ENCODE results near the gene OR9Q1. TPM values are rescaled to one million over a fixed set of nuclear protein-coding genes. Genes with fewer than 3 reads are reported as not detected.

OR9Q1 gene
- total RNA-seq, 4 donors from 2014 or later, result not detected

- no peak for ATAC-seq
- 68 to 100% methylated on average over 1 to 2 of the region's 3 CpGs for WGBS, 2 donors (ENCODE audit: low coverage in 1 of 2)
- Histone ChIP-seq H3K4me3 (no peak overlapping the region), H3K4me1 (no peaks in the 10 kb centered on the region), H3K36me3 (no peaks in the 10 kb centered on the region), H3K9me3 (no peaks in the 10 kb centered on the region), H3K27ac (no peak overlapping the region), H3K27me3 (peaks cover 4% of the 10 kb centered on the region)
- TF ChIP-seq POLR2A (IDR thresholded peaks at IDR 0.05) (no peak), EP300 (IDR thresholded peaks at IDR 0.05) (no peak), POLR2AphosphoS5 (IDR thresholded peaks at IDR 0.05) (no peak), CTCF (IDR thresholded peaks at IDR 0.05) (no peak)
These were observed 129.1 kb downstream of the OR9Q1 start for GRCh38 chr11:58152781-58153180.

- Histone ChIP-seq H3K36me3 (no peaks in the 10 kb centered on the region), H3K9me3 (no peaks in the 10 kb centered on the region), H3K27ac (no peak overlapping the region), H3K27me3 (no peaks in the 10 kb centered on the region), H3K4me3 (no peak overlapping the region), H3K4me1 (no peaks in the 10 kb centered on the region)
- WGBS, 2 donors (ENCODE audit: low coverage in 1 of 2), result 68 to 83% methylated on average over 4 of the region's 4 CpGs
- ATAC-seq, result no peak
- TF ChIP-seq POLR2AphosphoS5 (IDR thresholded peaks at IDR 0.05), result no peak
- TF ChIP-seq POLR2A (IDR thresholded peaks at IDR 0.05), result no peak
- no peak for TF ChIP-seq CTCF (IDR thresholded peaks at IDR 0.05)
- TF ChIP-seq EP300 (IDR thresholded peaks at IDR 0.05), result no peak
These were observed 140.7 kb downstream of the OR9Q1 start for GRCh38 chr11:58164389-58164788.

- no peaks in the 10 kb centered on the region for H3K36me3 ChIP-seq
- H3K27me3 ChIP-seq, result no peaks in the 10 kb centered on the region
- H3K4me1 ChIP-seq, result no peaks in the 10 kb centered on the region
- no peak overlapping the region for H3K27ac ChIP-seq
- TF ChIP-seq CTCF (IDR thresholded peaks at IDR 0.05), result no peak
- no peak for TF ChIP-seq EP300 (IDR thresholded peaks at IDR 0.05)
- TF ChIP-seq POLR2A (IDR thresholded peaks at IDR 0.05), result no peak
- TF ChIP-seq POLR2AphosphoS5 (IDR thresholded peaks at IDR 0.05), result no peak
- WGBS, 2 donors (ENCODE audit: low coverage in 1 of 2), result 17 to 40% methylated on average over 1 of the region's 1 CpG
- ATAC-seq, result no peak
- H3K4me3 ChIP-seq, result no peak overlapping the region
- no peaks in the 10 kb centered on the region for H3K9me3 ChIP-seq
These were observed 141.3 kb downstream of the OR9Q1 start for GRCh38 chr11:58164990-58165389.

GRCh38 chr11:58165504-58166106 lies 141.9 kb downstream of the OR9Q1 start:
- Histone ChIP-seq H3K27ac (no peak overlapping the region), H3K27me3 (no peaks in the 10 kb centered on the region), H3K4me3 (no peak overlapping the region), H3K9me3 (no peaks in the 10 kb centered on the region), H3K4me1 (no peaks in the 10 kb centered on the region), H3K36me3 (no peaks in the 10 kb centered on the region)
- TF ChIP-seq POLR2AphosphoS5 (IDR thresholded peaks at IDR 0.05) (no peak), CTCF (IDR thresholded peaks at IDR 0.05) (no peak), POLR2A (IDR thresholded peaks at IDR 0.05) (no peak), EP300 (IDR thresholded peaks at IDR 0.05) (no peak)
- WGBS, 2 donors (ENCODE audit: low coverage in 1 of 2), result 68 to 71% methylated on average over 6 to 7 of the region's 7 CpGs
- ATAC-seq, result no peak

GRCh38 chr11:58177409-58178054 lies 153.9 kb downstream of the OR9Q1 start:
- Histone ChIP-seq H3K4me1 (no peaks in the 10 kb centered on the region), H3K4me3 (no peak overlapping the region), H3K27ac (no peak overlapping the region), H3K9me3 (no peaks in the 10 kb centered on the region), H3K27me3 (no peaks in the 10 kb centered on the region), H3K36me3 (no peaks in the 10 kb centered on the region)
- no peak for TF ChIP-seq POLR2A (IDR thresholded peaks at IDR 0.05)
- TF ChIP-seq CTCF (IDR thresholded peaks at IDR 0.05), result no peak
- TF ChIP-seq EP300 (IDR thresholded peaks at IDR 0.05), result no peak
- no peak for TF ChIP-seq POLR2AphosphoS5 (IDR thresholded peaks at IDR 0.05)
- ATAC-seq, result no peak
- 71 to 75% methylated on average over 3 to 5 of the region's 5 CpGs for WGBS, 2 donors (ENCODE audit: low coverage in 1 of 2)
